Measurements from ENCODE around the gene RECQL. TPM values are rescaled to one million over a fixed set of nuclear protein-coding genes. Genes with fewer than 3 reads are reported as not detected.

RECQL gene
- polyA plus RNA-seq, 3 donors: 16.0 to 21.7 (median 18.6) TPM

GRCh38 chr12:21433525-21433924 lies 67.9 kb downstream of the RECQL start:
- Histone ChIP-seq H4K20me1 (ENCODE audit: insufficient read depth, low read length) (no peaks in the 10 kb centered on the region), H3K27ac (ENCODE audit: low read depth in 1 of 2, low read length in 2 of 2) (no peak overlapping the region), H3K36me3 (replicated peaks in 1 of 2; ENCODE audit: control insufficient read depth in 1 of 2, insufficient read depth in 2 of 2, low read length in 2 of 2) (no peaks in the 10 kb centered on the region), H3K27me3 (ENCODE audit: control insufficient read depth in 2 of 2, insufficient read depth in 2 of 2, low read length in 2 of 2) (peaks cover 15 to 22% of the 10 kb centered on the region in 2 donors), H3K4me1 (ENCODE audit: control insufficient read depth in 1 of 2, insufficient read depth in 2 of 2, low read length in 2 of 2) (peaks cover 9 to 13% of the 10 kb centered on the region in 2 donors), H2AFZ (ENCODE audit: insufficient read depth, low read depth, low read length, poor library complexity, severe bottlenecking) (no peak overlapping the region), H3K4me3 (replicated peaks in 1 of 3; ENCODE audit: low read depth in 2 of 3, low read length in 3 of 3) (no peak overlapping the region), H3K79me2 (ENCODE audit: insufficient read depth, low read length) (peaks cover 13% of the 10 kb centered on the region), H3K9ac (ENCODE audit: insufficient read depth, low read length, poor library complexity, severe bottlenecking) (no peak overlapping the region), H3K4me2 (replicated peaks; ENCODE audit: extremely low read depth, low read length, poor library complexity, severe bottlenecking) (no peak overlapping the region), H3K9me3 (replicated peaks in 1 of 2; ENCODE audit: control insufficient read depth in 1 of 2, insufficient read depth in 1 of 2, low read length in 2 of 2) (no peaks in the 10 kb centered on the region)
- Mint-ChIP-seq H3K4me3 (no peak overlapping the region), H3K27ac (no peak overlapping the region), H3K36me3 (no peaks in the 10 kb centered on the region), H3K9me3 (peaks cover 0 to 6% (median 0%) of the 10 kb centered on the region in 7 donors), H3K27me3 (ENCODE audit: low read depth in 3 of 3) (peaks cover 5 to 17% (median 15%) of the 10 kb centered on the region in 3 donors), H3K4me1 (peaks cover 12% of the 10 kb centered on the region)
- DNase-seq: no peak
- TF ChIP-seq, protein P1, sequence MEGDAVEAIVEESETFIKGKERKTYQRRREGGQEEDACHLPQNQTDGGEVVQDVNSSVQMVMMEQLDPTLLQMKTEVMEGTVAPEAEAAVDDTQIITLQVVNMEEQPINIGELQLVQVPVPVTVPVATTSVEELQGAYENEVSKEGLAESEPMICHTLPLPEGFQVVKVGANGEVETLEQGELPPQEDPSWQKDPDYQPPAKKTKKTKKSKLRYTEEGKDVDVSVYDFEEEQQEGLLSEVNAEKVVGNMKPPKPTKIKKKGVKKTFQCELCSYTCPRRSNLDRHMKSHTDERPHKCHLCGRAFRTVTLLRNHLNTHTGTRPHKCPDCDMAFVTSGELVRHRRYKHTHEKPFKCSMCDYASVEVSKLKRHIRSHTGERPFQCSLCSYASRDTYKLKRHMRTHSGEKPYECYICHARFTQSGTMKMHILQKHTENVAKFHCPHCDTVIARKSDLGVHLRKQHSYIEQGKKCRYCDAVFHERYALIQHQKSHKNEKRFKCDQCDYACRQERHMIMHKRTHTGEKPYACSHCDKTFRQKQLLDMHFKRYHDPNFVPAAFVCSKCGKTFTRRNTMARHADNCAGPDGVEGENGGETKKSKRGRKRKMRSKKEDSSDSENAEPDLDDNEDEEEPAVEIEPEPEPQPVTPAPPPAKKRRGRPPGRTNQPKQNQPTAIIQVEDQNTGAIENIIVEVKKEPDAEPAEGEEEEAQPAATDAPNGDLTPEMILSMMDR (IDR thresholded peaks at IDR 0.05): no peak
- WGBS (ENCODE audit: insufficient coverage): 60% methylated on average over 2 of the region's 2 CpGs
- intact Hi-C loops (cut with micrococcal nuclease): loop anchor here in 1 of 2 donors (10.0 kb wide), 1 partner anchor 71 kb away; the partner anchor contains the start of genes GOLT1B and RECQL

GRCh38 chr12:21429994-21430393 lies 71.4 kb downstream of the RECQL start:
- H3K9me3 ChIP-seq (replicated peaks in 1 of 2; ENCODE audit: control insufficient read depth in 1 of 2, insufficient read depth in 1 of 2, low read length in 2 of 2): no peaks in the 10 kb centered on the region
- H3K27ac Mint-ChIP-seq: no peak overlapping the region
- H3K9ac ChIP-seq (ENCODE audit: insufficient read depth, low read length, poor library complexity, severe bottlenecking): no peak overlapping the region
- no peaks in the 10 kb centered on the region for H3K4me1 ChIP-seq (ENCODE audit: control insufficient read depth in 1 of 2, insufficient read depth in 2 of 2, low read length in 2 of 2)
- H3K27ac ChIP-seq (ENCODE audit: low read depth in 1 of 2, low read length in 2 of 2): no peak overlapping the region
- H3K4me3 Mint-ChIP-seq: no peak overlapping the region
- H4K20me1 ChIP-seq (ENCODE audit: insufficient read depth, low read length): no peaks in the 10 kb centered on the region
- 71% methylated on average over 3 of the region's 4 CpGs for WGBS (ENCODE audit: insufficient coverage)
- H2AFZ ChIP-seq (ENCODE audit: insufficient read depth, low read depth, low read length, poor library complexity, severe bottlenecking): no peak overlapping the region
- no peak for DNase-seq
- peaks cover 10 to 13% of the 10 kb centered on the region in 2 donors for H3K27me3 ChIP-seq (ENCODE audit: control insufficient read depth in 2 of 2, insufficient read depth in 2 of 2, low read length in 2 of 2)
- intact Hi-C loops (cut with micrococcal nuclease): loop anchor here in 1 of 2 donors (10.0 kb wide), 1 partner anchor 75 kb away; the partner anchor contains the start of genes GOLT1B and RECQL
- H3K4me1 Mint-ChIP-seq: no peaks in the 10 kb centered on the region
- peaks cover 0 to 10% (median 0%) of the 10 kb centered on the region in 7 donors for H3K9me3 Mint-ChIP-seq
- H3K4me2 ChIP-seq (replicated peaks; ENCODE audit: extremely low read depth, low read length, poor library complexity, severe bottlenecking): no peak overlapping the region
- H3K27me3 Mint-ChIP-seq (ENCODE audit: low read depth in 3 of 3): peaks cover 4 to 13% (median 9%) of the 10 kb centered on the region in 3 donors
- TF ChIP-seq, protein P1 (IDR thresholded peaks at IDR 0.05): no peak
- no peaks in the 10 kb centered on the region for H3K36me3 ChIP-seq (replicated peaks in 1 of 2; ENCODE audit: control insufficient read depth in 1 of 2, insufficient read depth in 2 of 2, low read length in 2 of 2)
- H3K79me2 ChIP-seq (ENCODE audit: insufficient read depth, low read length): no peaks in the 10 kb centered on the region
- H3K36me3 Mint-ChIP-seq: no peaks in the 10 kb centered on the region
- H3K4me3 ChIP-seq (replicated peaks in 1 of 3; ENCODE audit: low read depth in 2 of 3, low read length in 3 of 3): no peak overlapping the region

Measured in CD14-positive monocyte (primary cell).